D721Med (cell line): ENCODE measurements around the gene MYH10.

Experiments used
- DNase-seq: peaks from one replicate; pipeline ENCODE4 v3.0.0; 2011; ENCODE audit warnings: low spot score; ENCODE audit not compliant: insufficient read length
- FAIRE-seq: peaks from 2 replicates; lab custom pipeline; 2011; peaks lifted over from hg19 to GRCh38; lab: Jason Lieb, UNC
- TF ChIP-seq, protein P1 (sequence below): IDR thresholded peaks from 2 replicates; pipeline ENCODE4 v1.5.1; 2012; ENCODE audit warnings: mild to moderate bottlenecking, control low read depth; ENCODE audit not compliant: insufficient read depth; ENCODE audit errors: missing control alignments

The MYH10 gene

DNA sequence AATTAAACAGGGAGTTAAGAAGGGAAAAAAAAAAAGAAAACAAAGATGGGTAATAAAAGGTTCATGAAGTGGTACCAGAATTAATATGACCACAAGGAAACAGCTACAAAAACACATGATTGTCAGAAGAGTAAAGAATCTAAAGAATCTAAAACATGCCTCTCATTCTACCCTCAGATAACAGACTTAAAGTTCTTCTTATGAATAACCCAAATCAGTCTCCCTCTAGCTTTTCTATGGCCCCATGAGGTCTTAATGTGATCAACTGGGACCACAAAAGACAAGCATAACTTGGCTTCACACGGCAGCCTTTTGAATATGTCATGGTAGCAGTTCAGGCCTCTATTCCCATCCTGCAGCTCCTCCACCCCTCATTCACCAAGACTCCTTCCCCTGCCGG is 6.9 kb downstream of the MYH10 start:
- TF ChIP-seq, protein P1, sequence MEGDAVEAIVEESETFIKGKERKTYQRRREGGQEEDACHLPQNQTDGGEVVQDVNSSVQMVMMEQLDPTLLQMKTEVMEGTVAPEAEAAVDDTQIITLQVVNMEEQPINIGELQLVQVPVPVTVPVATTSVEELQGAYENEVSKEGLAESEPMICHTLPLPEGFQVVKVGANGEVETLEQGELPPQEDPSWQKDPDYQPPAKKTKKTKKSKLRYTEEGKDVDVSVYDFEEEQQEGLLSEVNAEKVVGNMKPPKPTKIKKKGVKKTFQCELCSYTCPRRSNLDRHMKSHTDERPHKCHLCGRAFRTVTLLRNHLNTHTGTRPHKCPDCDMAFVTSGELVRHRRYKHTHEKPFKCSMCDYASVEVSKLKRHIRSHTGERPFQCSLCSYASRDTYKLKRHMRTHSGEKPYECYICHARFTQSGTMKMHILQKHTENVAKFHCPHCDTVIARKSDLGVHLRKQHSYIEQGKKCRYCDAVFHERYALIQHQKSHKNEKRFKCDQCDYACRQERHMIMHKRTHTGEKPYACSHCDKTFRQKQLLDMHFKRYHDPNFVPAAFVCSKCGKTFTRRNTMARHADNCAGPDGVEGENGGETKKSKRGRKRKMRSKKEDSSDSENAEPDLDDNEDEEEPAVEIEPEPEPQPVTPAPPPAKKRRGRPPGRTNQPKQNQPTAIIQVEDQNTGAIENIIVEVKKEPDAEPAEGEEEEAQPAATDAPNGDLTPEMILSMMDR = no peak
- no peak for DNase-seq
- FAIRE-seq = no peak

DNA sequence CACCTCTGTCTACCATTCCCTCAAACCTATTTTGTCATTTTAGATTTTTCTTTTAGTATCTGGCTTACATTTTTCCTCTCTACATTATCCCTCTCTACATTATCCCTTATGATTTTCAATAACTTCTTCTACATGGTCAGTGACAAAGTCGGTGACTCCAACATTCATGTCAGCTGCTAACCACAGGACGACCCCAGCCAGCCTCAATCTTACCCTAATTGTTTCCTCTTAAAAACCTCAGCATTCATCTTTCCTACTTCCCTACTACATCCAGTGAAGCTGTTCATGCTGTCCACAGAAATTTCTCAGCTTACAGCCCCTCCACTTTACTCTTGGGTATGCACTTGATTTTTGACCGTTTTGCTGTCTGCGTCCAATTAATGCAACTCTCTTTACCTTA is 8.3 kb downstream of the MYH10 start:
- TF ChIP-seq, protein P1 = no peak

DNA sequence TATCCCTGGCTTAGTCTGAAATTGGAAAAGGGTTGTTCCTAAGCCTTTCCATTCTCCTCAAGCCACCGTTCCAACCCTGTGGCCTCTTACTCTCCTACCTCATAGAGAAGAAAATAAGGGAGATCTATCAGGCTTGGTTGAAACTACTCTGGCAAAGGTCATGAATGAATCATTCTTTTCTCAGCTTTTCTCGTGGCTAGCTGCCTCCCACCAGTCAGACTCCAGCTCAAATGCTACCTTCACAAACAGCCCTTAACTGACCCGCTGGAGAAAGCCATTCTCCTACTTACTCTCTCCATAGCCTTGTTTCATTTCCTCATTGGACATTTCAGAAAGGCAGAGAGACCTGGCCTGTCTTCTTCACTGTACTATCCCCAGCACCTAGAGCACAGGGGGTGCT is 8.9 kb downstream of the MYH10 start:
- no peak for FAIRE-seq
- TF ChIP-seq, protein P1 = no peak
- no peak for DNase-seq

More for the DNA sequence above, 8.3 kb downstream of the MYH10 start:
- DNase-seq (no peak), FAIRE-seq (no peak)

DNA sequence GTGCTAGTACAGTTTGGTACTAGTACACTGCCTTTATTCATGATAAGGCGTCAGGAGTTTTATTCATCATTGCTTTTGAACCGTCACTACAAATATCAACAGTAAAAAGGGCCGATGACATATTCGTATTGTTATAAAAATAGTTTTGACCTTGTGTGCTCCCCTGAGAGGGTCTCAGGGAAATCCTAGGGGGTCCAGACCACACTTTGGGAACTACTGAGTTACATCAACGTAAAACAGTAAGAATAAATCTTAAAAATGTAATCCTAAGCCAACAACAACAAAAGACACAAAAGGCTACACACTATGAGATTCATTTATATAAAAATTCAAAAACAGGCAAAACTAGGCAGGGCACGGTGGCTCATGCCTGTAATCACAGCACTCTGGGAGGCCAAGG is 11.2 kb downstream of the MYH10 start:
- FAIRE-seq (no peak), DNase-seq (no peak)
- TF ChIP-seq, protein P1 = no peak

DNA sequence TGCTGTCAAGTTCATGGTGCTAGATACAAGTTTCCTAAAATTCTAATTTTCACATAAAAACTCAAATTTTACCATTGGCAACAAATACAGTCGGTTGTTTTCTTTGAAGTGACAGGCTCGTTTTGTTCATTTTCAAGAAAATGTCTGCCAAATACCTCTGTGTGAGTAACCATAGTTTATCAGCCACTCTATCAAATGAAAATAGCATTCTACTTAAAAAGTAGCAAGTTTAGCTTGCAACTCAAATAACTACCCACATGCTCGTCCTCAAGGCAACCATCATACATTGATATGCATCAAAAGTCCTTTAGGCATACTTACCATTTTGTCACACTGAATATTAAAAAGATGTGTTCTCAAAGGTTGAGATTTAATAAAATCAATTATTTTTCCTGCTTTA is 11.7 kb downstream of the MYH10 start:
- FAIRE-seq (no peak), DNase-seq (no peak)
- TF ChIP-seq, protein P1 = no peak

DNA sequence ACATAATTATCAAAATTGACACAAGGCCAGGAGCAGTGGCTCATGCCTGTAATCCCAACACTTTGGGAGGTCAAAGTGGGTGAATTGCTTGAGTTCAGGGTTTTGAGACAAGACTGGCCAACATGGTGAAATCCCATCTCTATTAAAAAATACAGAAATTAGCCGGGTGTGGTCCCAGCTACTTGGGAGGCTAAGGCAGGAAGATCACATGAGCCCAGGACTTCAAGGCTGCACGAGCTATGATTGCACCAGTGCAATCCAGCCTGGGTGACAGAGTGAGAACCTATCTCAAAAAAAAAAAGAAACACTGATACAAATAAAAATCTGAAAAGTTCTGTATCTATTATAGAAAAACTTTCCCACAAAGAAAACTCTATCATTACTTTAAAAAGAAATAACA is 15.5 kb downstream of the MYH10 start:
- FAIRE-seq (no peak), DNase-seq (no peak)
- TF ChIP-seq, protein P1 = no peak

DNA sequence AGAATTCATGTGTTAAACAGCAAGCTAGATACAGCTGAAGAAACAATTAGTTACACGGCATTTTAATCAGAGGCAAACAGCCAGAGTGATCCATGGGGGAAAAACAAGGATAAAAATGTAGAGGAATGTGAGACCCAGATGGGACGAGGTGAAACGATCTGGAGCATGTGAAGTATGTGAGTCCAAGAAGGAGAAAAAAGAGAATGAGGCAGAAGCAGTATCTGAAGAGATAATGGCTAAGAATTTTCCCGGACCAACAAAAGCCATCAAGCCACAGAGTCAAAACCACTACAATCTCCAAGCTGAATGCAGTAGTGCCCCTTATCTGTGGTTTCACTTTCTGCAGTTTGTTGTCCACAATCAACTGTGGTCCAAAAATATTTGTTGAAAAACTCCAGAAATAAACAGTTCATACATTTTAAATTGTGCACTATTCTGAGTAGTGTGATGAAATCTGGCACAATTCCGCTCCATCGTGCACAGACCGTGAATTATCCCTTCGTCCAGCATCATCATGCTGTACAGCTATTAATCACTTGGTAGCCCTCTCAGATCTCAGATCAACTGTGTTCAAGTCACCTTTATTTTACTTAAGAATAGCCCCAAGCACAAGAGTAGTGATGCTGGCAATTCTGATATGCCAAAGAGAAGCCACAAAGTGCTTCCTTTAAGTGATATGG is 18.8 kb downstream of the MYH10 start:
- FAIRE-seq (no peak), DNase-seq (no peak)

More for the DNA sequence above, 18.8 kb downstream of the MYH10 start:
- TF ChIP-seq, protein P1 = no peak
